C4-2B (cell line): Measurements from ENCODE around the gene HOXD11.

ENCODE experiments used
- ZFX ChIP-seq: fragments of 450-650 bp; IDR thresholded peaks from 2 replicates; pipeline ENCODE4 v1.6.1; 2017
- TF ChIP-seq, protein P1 (sequence below): fragments of 450-650 bp; conservative IDR thresholded peaks from 2 replicates; pipeline ENCODE4 v1.5.1; 2017; ENCODE audit warnings: mild to moderate bottlenecking

DNA sequence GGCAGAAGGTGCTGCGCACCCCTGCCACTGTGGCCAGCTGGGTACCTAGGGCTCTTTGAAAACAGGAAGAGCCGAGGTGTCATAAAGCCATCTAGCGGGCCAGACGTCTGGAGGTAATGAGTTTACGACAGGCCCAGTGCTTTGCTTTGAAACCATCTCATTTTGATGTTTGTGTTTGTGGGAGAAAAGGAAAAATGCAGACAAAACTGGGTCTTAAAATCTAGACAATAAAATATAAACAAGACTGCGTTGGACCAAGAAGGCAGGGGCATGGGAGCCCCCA, 18.6 kb downstream of the HOXD11 start:
- TF ChIP-seq, protein P1, sequence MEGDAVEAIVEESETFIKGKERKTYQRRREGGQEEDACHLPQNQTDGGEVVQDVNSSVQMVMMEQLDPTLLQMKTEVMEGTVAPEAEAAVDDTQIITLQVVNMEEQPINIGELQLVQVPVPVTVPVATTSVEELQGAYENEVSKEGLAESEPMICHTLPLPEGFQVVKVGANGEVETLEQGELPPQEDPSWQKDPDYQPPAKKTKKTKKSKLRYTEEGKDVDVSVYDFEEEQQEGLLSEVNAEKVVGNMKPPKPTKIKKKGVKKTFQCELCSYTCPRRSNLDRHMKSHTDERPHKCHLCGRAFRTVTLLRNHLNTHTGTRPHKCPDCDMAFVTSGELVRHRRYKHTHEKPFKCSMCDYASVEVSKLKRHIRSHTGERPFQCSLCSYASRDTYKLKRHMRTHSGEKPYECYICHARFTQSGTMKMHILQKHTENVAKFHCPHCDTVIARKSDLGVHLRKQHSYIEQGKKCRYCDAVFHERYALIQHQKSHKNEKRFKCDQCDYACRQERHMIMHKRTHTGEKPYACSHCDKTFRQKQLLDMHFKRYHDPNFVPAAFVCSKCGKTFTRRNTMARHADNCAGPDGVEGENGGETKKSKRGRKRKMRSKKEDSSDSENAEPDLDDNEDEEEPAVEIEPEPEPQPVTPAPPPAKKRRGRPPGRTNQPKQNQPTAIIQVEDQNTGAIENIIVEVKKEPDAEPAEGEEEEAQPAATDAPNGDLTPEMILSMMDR = no peak
- no peak for TF ChIP-seq ZFX
